Stimulated activated CD4-positive, alpha-beta T cell treated with anti-CD3 and anti-CD28 coated beads, TNF-alpha, amount 100 ng/mL, for 1 hour (primary cell): ENCODE results near the gene SAA1.

Experiments
- DNase-seq, 3 donors: peaks; one replicate each; pipeline ENCODE4 v3.0.0-alpha.2; 2020; ENCODE audit warnings: low read depth in 3 of 3, low spot score in 1 of 3

The SAA1 gene

DNA sequence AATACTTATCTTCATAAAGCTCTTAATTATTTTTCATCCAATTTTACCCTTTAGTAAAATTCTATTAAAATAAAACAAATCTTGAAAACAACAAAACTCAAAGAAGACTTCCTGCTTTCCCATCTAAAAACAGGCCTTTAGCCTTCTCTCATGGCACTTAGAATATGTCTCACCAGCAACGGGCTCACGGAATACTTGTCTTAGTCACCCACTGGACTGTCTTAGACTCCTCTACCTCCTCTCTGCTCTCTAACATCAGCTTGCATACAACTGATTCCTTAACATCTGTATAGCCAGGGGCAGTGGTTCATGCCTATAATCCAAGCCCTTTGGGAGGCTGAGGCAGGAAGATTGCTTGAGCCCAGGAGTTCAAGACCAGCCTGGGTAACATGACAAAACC, 42.2 kb downstream of the SAA1 start:
- no peak for DNase-seq

- DNase-seq: no peak
Measured at GRCh38 chr11:18309691-18310090, 43.6 kb downstream of the SAA1 start.

GRCh38 chr11:18310800-18311340, 44.8 kb downstream of the SAA1 start:
- DNase-seq: no peak

DNA sequence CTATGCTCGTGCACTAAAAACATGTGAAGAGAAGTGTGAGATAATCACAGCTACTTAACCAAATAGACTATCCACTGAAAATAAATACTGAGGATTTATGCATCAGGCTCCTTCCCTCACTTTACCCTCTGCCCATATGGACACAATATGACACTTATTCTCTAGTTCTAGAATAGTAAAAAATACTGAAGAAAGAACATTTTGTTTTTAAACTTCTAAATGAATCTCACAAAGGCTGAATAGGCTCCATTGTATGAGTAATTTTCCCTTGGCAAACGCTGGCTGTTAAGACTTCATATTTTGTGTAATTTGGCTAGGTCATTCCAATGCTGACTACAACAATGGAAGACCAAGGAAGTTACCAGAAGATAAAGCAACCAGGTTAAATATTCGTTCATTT, 45.9 kb downstream of the SAA1 start:
- DNase-seq: no peak

- no peak for DNase-seq
Measured at GRCh38 chr11:18312663-18313420, 46.8 kb downstream of the SAA1 start.

DNA sequence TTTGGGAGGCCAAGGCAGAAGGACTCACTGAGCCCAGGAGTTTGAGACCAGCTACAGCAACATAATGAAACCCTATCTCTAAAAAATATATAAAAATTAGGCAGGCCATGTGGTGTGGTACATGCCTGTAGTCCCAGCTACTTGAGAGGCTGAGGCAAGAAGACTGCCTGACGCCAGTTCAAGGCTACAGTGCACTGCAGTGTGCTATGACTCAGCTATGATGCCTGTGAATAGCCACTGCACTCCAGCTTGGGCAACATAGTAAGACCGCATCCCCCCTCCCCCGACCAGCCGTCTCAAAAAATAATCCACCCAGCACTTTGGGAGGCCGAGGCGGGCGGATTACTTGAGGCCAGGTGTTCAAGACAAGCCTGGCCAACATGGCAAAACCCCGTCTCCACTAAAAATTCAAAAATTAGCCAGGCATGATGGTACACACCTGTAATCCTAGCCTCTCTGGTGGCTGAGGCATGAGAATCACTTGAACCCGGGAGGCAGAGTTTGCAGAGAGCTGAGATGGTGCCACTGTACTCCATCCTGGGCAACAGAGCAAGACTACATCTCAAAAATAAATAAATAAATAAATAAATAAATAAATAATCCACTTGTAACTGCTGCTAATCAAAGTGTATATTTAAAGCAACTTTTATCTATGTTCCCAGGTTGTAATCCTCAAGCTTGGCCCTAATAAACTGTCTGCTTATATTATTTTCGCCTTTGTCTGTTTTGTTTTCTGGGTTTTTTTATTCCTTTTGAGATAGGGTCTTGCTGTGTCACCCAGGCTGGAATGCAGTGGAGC, 48.1 kb downstream of the SAA1 start:
- no peak for DNase-seq

DNA sequence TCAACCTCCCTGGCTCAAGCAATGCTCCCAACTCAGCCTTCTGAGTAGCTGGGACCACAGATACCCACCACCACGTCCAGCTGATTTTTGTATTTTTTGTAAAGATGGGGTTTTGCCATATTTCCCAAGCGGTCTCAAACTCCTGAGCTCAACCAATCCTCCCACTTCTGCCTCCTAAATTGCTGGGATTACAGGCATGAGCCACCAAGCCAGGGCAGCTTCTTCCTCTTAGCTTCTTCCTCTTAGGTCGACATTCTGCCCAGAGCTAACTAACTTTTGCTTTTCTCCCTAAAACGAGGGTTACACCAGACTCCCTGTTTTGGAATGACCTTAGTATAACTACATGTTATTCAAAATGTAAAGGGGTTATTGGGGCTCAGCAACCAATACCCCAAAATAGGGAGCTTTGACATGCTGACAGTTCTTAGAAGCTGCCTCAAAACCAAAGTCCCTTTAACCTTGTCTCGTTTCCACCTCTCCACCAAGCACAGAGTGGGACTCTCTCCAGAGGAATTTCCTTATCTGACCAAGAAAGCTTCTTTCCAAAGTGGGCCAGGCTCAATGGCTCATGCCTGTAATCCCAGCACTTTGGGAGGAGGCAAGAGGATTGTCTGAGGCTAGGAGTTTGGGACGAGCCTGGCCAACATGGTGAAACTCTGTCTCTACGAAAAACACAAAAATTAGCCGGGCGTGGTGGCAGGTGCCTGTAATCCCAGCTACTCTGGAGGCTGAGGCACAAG, 48.9 kb downstream of the SAA1 start:
- DNase-seq: no peak

GRCh38 chr11:18315893-18316292, 49.8 kb downstream of the SAA1 start:
- DNase-seq: no peak

DNA sequence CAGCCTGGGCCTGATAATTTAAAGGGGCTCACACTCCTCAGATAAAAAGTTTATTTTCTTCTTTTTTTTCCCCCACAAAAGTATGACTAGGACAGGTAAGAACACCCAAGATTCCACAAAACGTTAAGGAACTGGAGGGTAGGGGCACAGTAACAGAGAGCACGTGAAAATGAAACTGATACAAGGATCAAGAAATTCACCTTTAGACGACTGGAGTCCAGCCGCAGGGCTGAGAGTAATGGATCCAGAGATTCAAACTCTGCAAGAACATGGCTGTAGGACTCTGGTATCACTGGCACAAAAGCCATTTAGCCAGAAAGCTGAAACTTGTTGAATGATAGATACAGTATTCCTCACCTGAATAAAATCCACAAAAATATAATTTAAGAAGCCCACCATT, 51.5 kb downstream of the SAA1 start:
- DNase-seq: no peak
